HepG2 (cell line): ENCODE results near the gene SNX21. TPM values are rescaled to one million over a fixed set of nuclear protein-coding genes. Genes with fewer than 3 reads are reported as not detected.

ENCODE experiments used
- CBFB ChIP-seq: sonication (generic); formaldehyde crosslinking; IDR thresholded peaks from 2 replicates; pipeline ENCODE4 v1.4.0; 2020; ENCODE audit warnings: missing genetic modification reagents
- CREM ChIP-seq, 2 experiments: sonication (generic) in 1 of 2; formaldehyde crosslinking in 1 of 2; IDR thresholded peaks; 2 replicates each; pipeline versions ENCODE4 v1.4.0 to v1.6.1; 2016 to 2020; ENCODE audit warnings: antibody characterized with exemption in 1 of 2, mild to moderate bottlenecking in 1 of 2, missing genetic modification reagents in 1 of 2
- ELF3 ChIP-seq: IDR thresholded peaks from 2 replicates; pipeline ENCODE4 v1.6.1; 2016; ENCODE audit warnings: missing genetic modification reagents, missing compliant biosample characterization
- ERF ChIP-seq: IDR thresholded peaks from 2 replicates; pipeline ENCODE4 v1.6.1; 2018; ENCODE audit warnings: missing biosample characterization, missing genetic modification reagents
- KDM2A ChIP-seq: sonication (generic); formaldehyde crosslinking; IDR thresholded peaks from 2 replicates; pipeline ENCODE4 v1.4.0; 2020; ENCODE audit warnings: low read depth, missing genetic modification reagents, borderline replicate concordance
- KDM3A ChIP-seq: IDR thresholded peaks from 2 replicates; pipeline ENCODE4 v1.6.1; 2018; ENCODE audit warnings: low read depth, missing compliant biosample characterization
- RBM39 ChIP-seq: fragments of 200-400 bp; formaldehyde crosslinking; IDR thresholded peaks from one replicate; pipeline ENCODE4 v1.6.1; 2018; ENCODE audit warnings: antibody characterized with exemption, mild to moderate bottlenecking, low read depth, low read length; ENCODE audit not compliant: poor library complexity, severe bottlenecking
- SATB2 ChIP-seq: sonication (generic); formaldehyde crosslinking; IDR thresholded peaks from 2 replicates; pipeline ENCODE4 v1.5.0; 2020; ENCODE audit warnings: missing genetic modification reagents
- SOX5 ChIP-seq: IDR thresholded peaks from 2 replicates; pipeline ENCODE4 v1.6.1; 2016; ENCODE audit warnings: borderline replicate concordance
- ZBTB1 ChIP-seq: sonication (generic); formaldehyde crosslinking; IDR thresholded peaks from 2 replicates; pipeline ENCODE4 v1.4.0; 2020; ENCODE audit warnings: missing genetic modification reagents, borderline replicate concordance
- ZFP82 ChIP-seq: sonication (generic); formaldehyde crosslinking; IDR thresholded peaks from 2 replicates; pipeline ENCODE4 v1.5.1; 2020; ENCODE audit warnings: mild to moderate bottlenecking, missing genetic modification reagents, borderline replicate concordance
- ZNF101 ChIP-seq: sonication (generic); formaldehyde crosslinking; IDR thresholded peaks from 2 replicates; pipeline ENCODE4 v1.4.0; 2020; ENCODE audit warnings: mild to moderate bottlenecking, low read depth, missing genetic modification reagents, borderline replicate concordance
- ZNF713 ChIP-seq: sonication (generic); formaldehyde crosslinking; IDR thresholded peaks from 2 replicates; pipeline ENCODE4 v1.4.0; 2020; ENCODE audit warnings: mild to moderate bottlenecking, missing genetic modification reagents
- polyA plus RNA-seq, 8 experiments: library from polyadenylated mRNA; depleted of rRNA in 3 of 8; stranded (reverse) in 7 of 8; unstranded in 1 of 8; fragments of >200 nt; fragmentation: Illumina TruSeq in 4 of 8; extraction: Trizol in 4 of 8; gene quantifications; 2 replicates each; pipeline versions ENCODE4 v1.2.1 to v1.2.3, GENCODE V29; 2011 to 2016; ENCODE audit warnings: low read depth in 4 of 8, missing spikeins in 1 of 8, mixed read lengths in 1 of 8; ENCODE audit not compliant: insufficient read depth in 1 of 8
- total RNA-seq, 5 experiments: library from RNA; depleted of rRNA; stranded (reverse); fragments of >200 nt; fragmentation: Illumina TruSeq; extraction: Trizol; gene quantifications; 2 replicates each; pipeline ENCODE4 v1.2.3, GENCODE V29; 2016; ENCODE audit warnings: low read depth in 1 of 5
- TF ChIP-seq, protein P1 (sequence below): IDR thresholded peaks from 2 replicates; pipeline ENCODE4 v1.4.0; 2020; ENCODE audit warnings: mild to moderate bottlenecking, missing genetic modification reagents
- TF ChIP-seq, protein P2 (sequence below): sonication (generic); formaldehyde crosslinking; IDR thresholded peaks from 2 replicates; pipeline ENCODE4 v1.5.0; 2020; ENCODE audit warnings: missing genetic modification reagents
- TF ChIP-seq, protein P3 (sequence below): sonication (generic); formaldehyde crosslinking; IDR thresholded peaks from 2 replicates; pipeline ENCODE4 v1.4.0; 2020; ENCODE audit warnings: missing genetic modification reagents
- TF ChIP-seq, protein P4 (sequence below): sonication (generic); formaldehyde crosslinking; IDR thresholded peaks from 2 replicates; pipeline ENCODE4 v1.8.1; 2023; ENCODE audit warnings: mild to moderate bottlenecking, inconsistent platforms, moderate library complexity, missing genetic modification reagents, borderline replicate concordance
- TF ChIP-seq, protein P5 (sequence below): sonication (generic); formaldehyde crosslinking; IDR thresholded peaks from 2 replicates; pipeline ENCODE4 v1.4.0; 2020; ENCODE audit warnings: missing genetic modification reagents, borderline replicate concordance

SNX21 gene
- total and polyA plus RNA-seq, 2 of the 13 experiments (the other 11 are each of a cell fraction or from before 2014, with no cell fraction given): 7.7 to 12.8 TPM

DNA sequence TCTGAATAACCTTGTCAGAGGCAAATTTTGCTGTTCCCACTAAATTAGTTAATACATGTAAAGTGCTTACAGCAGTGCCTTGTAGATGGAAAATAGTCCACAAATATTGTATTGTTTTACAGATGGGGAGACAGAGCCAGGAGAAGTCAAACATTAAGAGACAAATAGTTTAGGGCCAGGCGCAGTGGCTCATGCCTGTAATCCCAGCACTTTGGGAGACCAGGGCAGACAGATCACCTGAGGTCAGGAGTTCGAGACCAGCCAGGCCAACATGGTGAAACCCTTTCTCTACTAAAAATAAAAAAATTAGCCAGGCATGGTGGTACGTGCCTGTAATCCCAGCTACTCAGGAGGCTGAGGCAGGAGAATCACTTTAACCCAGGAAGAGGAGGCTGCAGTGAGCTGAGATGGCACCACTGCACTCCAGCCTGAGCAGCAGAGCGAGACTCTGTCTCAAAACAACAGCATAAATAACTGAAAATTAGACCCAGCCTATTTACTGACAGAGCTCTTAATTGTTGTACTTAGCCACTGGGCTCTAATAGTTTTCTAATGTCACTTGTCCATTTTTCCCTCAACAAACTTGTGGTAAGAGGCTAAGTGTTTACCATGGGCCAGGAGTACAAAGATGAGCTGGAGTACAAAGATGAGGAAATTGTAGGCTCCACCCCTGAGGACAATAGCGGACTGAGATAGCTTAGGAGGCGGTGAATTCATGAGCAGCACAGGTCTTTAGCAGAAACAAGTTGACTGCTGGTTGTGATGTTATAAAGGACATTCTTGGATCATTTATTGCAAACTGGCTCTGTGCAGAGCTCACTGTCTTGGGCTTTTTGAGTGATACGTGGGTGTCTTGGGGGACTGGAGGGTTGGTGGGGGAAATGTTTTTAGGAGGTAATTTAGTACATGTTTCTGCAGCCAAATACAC, 30.2 kb downstream of the SNX21 start (continued):
- TF ChIP-seq ZFP82 (0 out of 2 replicates have a peak, but pooled peaks have one; percentile 33), KDM3A (CRISPR knock-in tag) (peak; percentile 44; the same call in 1 of the 2 replicates), KDM2A (CRISPR knock-in tag) (no peak), ELF3 (CRISPR knock-in tag) (peak; percentile 92), ERF (CRISPR knock-in tag) (peak; percentile 70), SATB2 (CRISPR knock-in tag) (no peak), ZBTB1 (CRISPR knock-in tag) (no peak), CREM (IDR thresholded peaks at IDR 0.05) (peak; percentile 37; the same call in 1 of the 2 replicates), CREM (CRISPR knock-in tag; IDR thresholded peaks at IDR 0.05) (no peak), CBFB (peak; percentile 43; the same call in 1 of the 2 replicates), ZNF713 (0 out of 2 replicates have a peak, but pooled peaks have one; percentile 41), SOX5 (CRISPR knock-in tag) (peak; percentile 99), ZNF101 (CRISPR knock-in tag) (no peak), RBM39 (no peak)
- TF ChIP-seq, protein P1, sequence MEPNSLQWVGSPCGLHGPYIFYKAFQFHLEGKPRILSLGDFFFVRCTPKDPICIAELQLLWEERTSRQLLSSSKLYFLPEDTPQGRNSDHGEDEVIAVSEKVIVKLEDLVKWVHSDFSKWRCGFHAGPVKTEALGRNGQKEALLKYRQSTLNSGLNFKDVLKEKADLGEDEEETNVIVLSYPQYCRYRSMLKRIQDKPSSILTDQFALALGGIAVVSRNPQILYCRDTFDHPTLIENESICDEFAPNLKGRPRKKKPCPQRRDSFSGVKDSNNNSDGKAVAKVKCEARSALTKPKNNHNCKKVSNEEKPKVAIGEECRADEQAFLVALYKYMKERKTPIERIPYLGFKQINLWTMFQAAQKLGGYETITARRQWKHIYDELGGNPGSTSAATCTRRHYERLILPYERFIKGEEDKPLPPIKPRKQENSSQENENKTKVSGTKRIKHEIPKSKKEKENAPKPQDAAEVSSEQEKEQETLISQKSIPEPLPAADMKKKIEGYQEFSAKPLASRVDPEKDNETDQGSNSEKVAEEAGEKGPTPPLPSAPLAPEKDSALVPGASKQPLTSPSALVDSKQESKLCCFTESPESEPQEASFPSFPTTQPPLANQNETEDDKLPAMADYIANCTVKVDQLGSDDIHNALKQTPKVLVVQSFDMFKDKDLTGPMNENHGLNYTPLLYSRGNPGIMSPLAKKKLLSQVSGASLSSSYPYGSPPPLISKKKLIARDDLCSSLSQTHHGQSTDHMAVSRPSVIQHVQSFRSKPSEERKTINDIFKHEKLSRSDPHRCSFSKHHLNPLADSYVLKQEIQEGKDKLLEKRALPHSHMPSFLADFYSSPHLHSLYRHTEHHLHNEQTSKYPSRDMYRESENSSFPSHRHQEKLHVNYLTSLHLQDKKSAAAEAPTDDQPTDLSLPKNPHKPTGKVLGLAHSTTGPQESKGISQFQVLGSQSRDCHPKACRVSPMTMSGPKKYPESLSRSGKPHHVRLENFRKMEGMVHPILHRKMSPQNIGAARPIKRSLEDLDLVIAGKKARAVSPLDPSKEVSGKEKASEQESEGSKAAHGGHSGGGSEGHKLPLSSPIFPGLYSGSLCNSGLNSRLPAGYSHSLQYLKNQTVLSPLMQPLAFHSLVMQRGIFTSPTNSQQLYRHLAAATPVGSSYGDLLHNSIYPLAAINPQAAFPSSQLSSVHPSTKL (CRISPR knock-in tag): peak; percentile 87
- TF ChIP-seq, protein P2, sequence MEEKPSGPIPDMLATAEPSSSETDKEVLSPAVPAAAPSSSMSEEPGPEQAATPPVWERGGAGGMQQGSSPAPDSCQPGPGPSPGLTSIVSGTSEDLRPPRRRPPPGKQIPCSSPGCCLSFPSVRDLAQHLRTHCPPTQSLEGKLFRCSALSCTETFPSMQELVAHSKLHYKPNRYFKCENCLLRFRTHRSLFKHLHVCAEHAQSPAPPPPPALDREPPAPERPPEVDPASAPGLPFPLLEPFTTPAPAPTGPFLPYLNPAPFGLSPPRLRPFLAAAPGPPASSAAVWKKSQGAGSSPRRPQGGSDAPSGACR (CRISPR knock-in tag): 0 out of 2 replicates have a peak, but pooled peaks have one; percentile 45
- TF ChIP-seq, protein P3, sequence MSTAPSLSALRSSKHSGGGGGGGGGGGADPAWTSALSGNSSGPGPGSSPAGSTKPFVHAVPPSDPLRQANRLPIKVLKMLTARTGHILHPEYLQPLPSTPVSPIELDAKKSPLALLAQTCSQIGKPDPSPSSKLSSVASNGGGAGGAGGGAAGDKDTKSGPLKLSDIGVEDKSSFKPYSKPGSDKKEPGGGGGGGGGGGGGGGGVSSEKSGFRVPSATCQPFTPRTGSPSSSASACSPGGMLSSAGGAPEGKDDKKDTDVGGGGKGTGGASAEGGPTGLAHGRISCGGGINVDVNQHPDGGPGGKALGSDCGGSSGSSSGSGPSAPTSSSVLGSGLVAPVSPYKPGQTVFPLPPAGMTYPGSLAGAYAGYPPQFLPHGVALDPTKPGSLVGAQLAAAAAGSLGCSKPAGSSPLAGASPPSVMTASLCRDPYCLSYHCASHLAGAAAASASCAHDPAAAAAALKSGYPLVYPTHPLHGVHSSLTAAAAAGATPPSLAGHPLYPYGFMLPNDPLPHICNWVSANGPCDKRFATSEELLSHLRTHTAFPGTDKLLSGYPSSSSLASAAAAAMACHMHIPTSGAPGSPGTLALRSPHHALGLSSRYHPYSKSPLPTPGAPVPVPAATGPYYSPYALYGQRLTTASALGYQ: 0 out of 2 replicates have a peak, but pooled peaks have one; percentile 41
- TF ChIP-seq, protein P4, sequence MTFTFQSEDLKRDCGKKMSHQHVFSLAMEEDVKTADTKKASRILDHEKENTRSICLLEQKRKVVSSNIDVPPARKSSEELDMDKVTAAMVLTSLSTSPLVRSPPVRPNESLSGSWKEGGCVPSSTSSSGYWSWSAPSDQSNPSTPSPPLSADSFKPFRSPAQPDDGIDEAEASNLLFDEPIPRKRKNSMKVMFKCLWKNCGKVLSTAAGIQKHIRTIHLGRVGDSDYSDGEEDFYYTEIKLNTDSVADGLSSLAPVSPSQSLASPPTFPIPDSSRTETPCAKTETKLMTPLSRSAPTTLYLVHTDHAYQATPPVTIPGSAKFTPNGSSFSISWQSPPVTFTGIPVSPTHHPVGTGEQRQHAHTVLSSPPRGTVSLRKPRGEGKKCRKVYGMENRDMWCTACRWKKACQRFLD (CRISPR knock-in tag): peak; percentile 16; the same call in 1 of the 2 replicates
- TF ChIP-seq, protein P5, sequence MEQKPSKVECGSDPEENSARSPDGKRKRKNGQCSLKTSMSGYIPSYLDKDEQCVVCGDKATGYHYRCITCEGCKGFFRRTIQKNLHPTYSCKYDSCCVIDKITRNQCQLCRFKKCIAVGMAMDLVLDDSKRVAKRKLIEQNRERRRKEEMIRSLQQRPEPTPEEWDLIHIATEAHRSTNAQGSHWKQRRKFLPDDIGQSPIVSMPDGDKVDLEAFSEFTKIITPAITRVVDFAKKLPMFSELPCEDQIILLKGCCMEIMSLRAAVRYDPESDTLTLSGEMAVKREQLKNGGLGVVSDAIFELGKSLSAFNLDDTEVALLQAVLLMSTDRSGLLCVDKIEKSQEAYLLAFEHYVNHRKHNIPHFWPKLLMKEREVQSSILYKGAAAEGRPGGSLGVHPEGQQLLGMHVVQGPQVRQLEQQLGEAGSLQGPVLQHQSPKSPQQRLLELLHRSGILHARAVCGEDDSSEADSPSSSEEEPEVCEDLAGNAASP (CRISPR knock-in tag): peak; percentile 43
